Measurements from ENCODE around the gene CDKN1C.

DNA sequence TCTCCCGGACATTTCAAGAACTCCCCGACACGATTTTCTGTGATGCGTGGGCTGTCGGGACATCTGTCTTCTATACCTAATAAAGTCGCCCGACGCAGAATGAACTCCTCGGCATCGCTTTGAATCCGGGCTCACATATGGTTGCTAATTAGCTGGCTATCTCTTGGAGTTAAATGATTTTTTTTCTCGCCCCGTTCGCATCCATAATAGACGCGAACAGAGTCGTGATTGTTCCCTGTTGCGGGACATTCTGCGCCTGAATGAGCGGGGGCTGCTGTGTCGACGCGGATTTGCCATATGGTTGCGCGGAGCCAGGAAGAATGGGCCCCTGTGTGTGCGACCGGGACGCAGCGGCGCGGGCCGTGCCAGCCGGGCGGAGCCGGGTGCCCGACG lies 16.4 kb downstream of the CDKN1C start:
- no peak for TF ChIP-seq CTCF (IDR thresholded peaks at IDR 0.05)
- TF ChIP-seq POLR2A (IDR thresholded peaks at IDR 0.05), result no peak
- TF ChIP-seq POLR2AphosphoS5 (IDR thresholded peaks at IDR 0.05), result no peak
